A204.1 (cell line): ENCODE measurements around the gene ZC3HAV1L.
"Not testable (repeated sequence)": the region's sequence is repeated elsewhere in the genome, so short reads cannot be mapped to it uniquely, and the experiment has no call there.

Experiments used
- FAIRE-seq: peaks from 2 replicates; lab custom pipeline; 2012; peaks lifted over from hg19 to GRCh38; lab: Jason Lieb, UNC

Gene ZC3HAV1L

GRCh38 chr7:139011373-139011772, 24.5 kb downstream of the ZC3HAV1L start:
- no peak for FAIRE-seq

- FAIRE-seq: no peak
Observed at GRCh38 chr7:139004321-139005090, 31.3 kb downstream of the ZC3HAV1L start.

- no peak for FAIRE-seq
Observed at GRCh38 chr7:138999414-138999813, 36.4 kb downstream of the ZC3HAV1L start.

GRCh38 chr7:138992052-138992531, 43.8 kb downstream of the ZC3HAV1L start:
- FAIRE-seq: no peak

GRCh38 chr7:138987686-138988085, 48.2 kb downstream of the ZC3HAV1L start:
- FAIRE-seq: no peak

GRCh38 chr7:138982204-138982623, 53.6 kb downstream of the ZC3HAV1L start:
- FAIRE-seq: no peak

- FAIRE-seq: no peak
Observed at GRCh38 chr7:138981332-138982203, 54.3 kb downstream of the ZC3HAV1L start, which contains the start of gene KIAA1549. TSS of gene KIAA1549 (minus strand) at chr7:138981389. CDS start at chr7:138981269, 120 bp downstream.

- no peak for FAIRE-seq
Observed at GRCh38 chr7:138980563-138981291, 55.1 kb downstream of the ZC3HAV1L start.

- no peak for FAIRE-seq
Observed at GRCh38 chr7:138979988-138980562, 55.8 kb downstream of the ZC3HAV1L start.

- no peak for FAIRE-seq
Observed at GRCh38 chr7:138979226-138979979, 56.4 kb downstream of the ZC3HAV1L start.

- no peak for FAIRE-seq
Observed at GRCh38 chr7:138978541-138979184, 57.2 kb downstream of the ZC3HAV1L start.

- not testable (repeated sequence) for FAIRE-seq
Observed at GRCh38 chr7:138976161-138976560, 59.7 kb downstream of the ZC3HAV1L start.
